K562 (cell line): ENCODE data around the gene PRDM12. TPM values are rescaled to one million over a fixed set of nuclear protein-coding genes. Genes with fewer than 3 reads are reported as not detected.
A peak's percentile ranks its signal among the peaks of the same experiment; 100 is the strongest.

Source experiments
- BCOR ChIP-seq: fragments of 450-650 bp; IDR thresholded peaks from 2 replicates; pipeline ENCODE4 v1.6.1; 2016
- CSDE1 ChIP-seq, 2 experiments: fragments of 450-650 bp; IDR thresholded peaks; 2 replicates each; pipeline ENCODE4 v1.6.1; 2016; ENCODE audit warnings: mild to moderate bottlenecking in 1 of 2
- DIDO1 ChIP-seq: fragments of 450-650 bp; IDR thresholded peaks from 2 replicates; pipeline ENCODE4 v1.6.1; 2016; ENCODE audit warnings: low read depth, missing biosample characterization, missing genetic modification characterization
- DMBX1 ChIP-seq: fragments of 250-450 bp; sonication (Bioruptor Pico); IDR thresholded peaks from 2 replicates; pipeline ENCODE4 v1.8.0; 2022; ENCODE audit warnings: inconsistent platforms, mild to moderate bottlenecking, moderate library complexity, borderline replicate concordance
- HDAC3 ChIP-seq: fragments of 450-650 bp; IDR thresholded peaks from 2 replicates; pipeline ENCODE4 v1.6.1; 2018; ENCODE audit warnings: borderline replicate concordance, mild to moderate bottlenecking, moderate library complexity; ENCODE audit not compliant: partially characterized antibody
- KDM2B ChIP-seq: fragments of 250-450 bp; sonication (Bioruptor Pico); IDR thresholded peaks from 2 replicates; pipeline ENCODE4 v1.8.0; 2021; ENCODE audit warnings: mild to moderate bottlenecking, moderate library complexity
- KLF10 ChIP-seq: fragments of 250-450 bp; sonication (Bioruptor Pico); IDR thresholded peaks from 2 replicates; pipeline ENCODE4 v1.6.1; 2021; ENCODE audit warnings: matching md5 sums
- OTX1 ChIP-seq: fragments of 450-650 bp; formaldehyde crosslinking; IDR thresholded peaks from 2 replicates; pipeline ENCODE4 v1.4.0; 2022; ENCODE audit warnings: mild to moderate bottlenecking
- RBM25 ChIP-seq: fragments of 200-400 bp; formaldehyde crosslinking; IDR thresholded peaks from 2 replicates; pipeline ENCODE4 v1.6.1; 2018; ENCODE audit warnings: low read length, low read depth, moderate library complexity; ENCODE audit not compliant: severe bottlenecking
- SAFB2 ChIP-seq: fragments of 200-400 bp; formaldehyde crosslinking; IDR thresholded peaks from 2 replicates; pipeline ENCODE4 v1.6.1; 2018; ENCODE audit warnings: borderline replicate concordance, low read length, low read depth, moderate library complexity; ENCODE audit not compliant: severe bottlenecking
- ZNF3 ChIP-seq: fragments of 250-450 bp; sonication (Bioruptor Pico); IDR thresholded peaks from 2 replicates; pipeline ENCODE4 v1.5.0; 2021; ENCODE audit warnings: mild to moderate bottlenecking, moderate library complexity
- ZNF444 ChIP-seq: fragments of 250-450 bp; sonication (Bioruptor Pico); IDR thresholded peaks from 2 replicates; pipeline ENCODE4 v1.4.0; 2020; ENCODE audit warnings: mild to moderate bottlenecking, moderate library complexity
- polyA plus RNA-seq, 8 experiments: library from polyadenylated mRNA; depleted of rRNA in 4 of 8; stranded (reverse) in 5 of 8; unstranded in 3 of 8; fragments of >200 nt; fragmentation: Nextera tagmentation in 2 of 8; fragmentation: Illumina TruSeq in 1 of 8; extraction: Ambion mirVana in 2 of 8; extraction: Trizol in 1 of 8; gene quantifications; 2 replicates each; pipeline versions ENCODE4 v1.2.1 to v1.2.3, GENCODE V29; 2011 to 2014; ENCODE audit warnings: inconsistent platforms in 1 of 8, missing spikeins in 1 of 8
- total RNA-seq, 7 experiments: library from RNA; depleted of rRNA in 6 of 7; stranded (reverse); fragments of >200 nt in 6 of 7; fragmentation: Illumina TruSeq in 2 of 7; extraction: Trizol in 2 of 7; gene quantifications; 2 replicates each; pipeline versions ENCODE4 v1.2.1 to v1.2.3, GENCODE V29; 2011 to 2021; ENCODE audit warnings: low replicate concordance in 1 of 7
- TF ChIP-seq, protein P1 (sequence below): fragments of 450-650 bp; IDR thresholded peaks from one replicate; pipeline ENCODE4 v1.6.1; 2018; ENCODE audit warnings: mild to moderate bottlenecking, moderate library complexity; ENCODE audit not compliant: partially characterized antibody
- TF ChIP-seq, protein P2 (sequence below): fragments of 450-650 bp; IDR thresholded peaks from 2 replicates; pipeline ENCODE4 v1.6.1; 2016; ENCODE audit warnings: missing biosample characterization, missing genetic modification characterization
- TF ChIP-seq, protein P3 (sequence below): fragments of 450-650 bp; formaldehyde crosslinking; conservative IDR thresholded peaks from 2 replicates; pipeline ENCODE4 v1.4.0; 2022; ENCODE audit warnings: mild to moderate bottlenecking, missing genetic modification characterization
- TF ChIP-seq, protein P4 (sequence below): fragments of 450-650 bp; formaldehyde crosslinking; IDR thresholded peaks from 2 replicates; pipeline ENCODE4 v1.4.0; 2020; ENCODE audit warnings: mild to moderate bottlenecking, moderate library complexity
- TF ChIP-seq, protein P5 (sequence below), 3 experiments: fragments of 200-800 bp in 1 of 3; fragments of 250-450 bp in 1 of 3; fragments of 450-650 bp in 1 of 3; sonication (Bioruptor Pico) in 1 of 3; sonication (Bioruptor generic) in 1 of 3; formaldehyde crosslinking in 1 of 3; IDR thresholded peaks; 2 replicates each; pipeline versions ENCODE4 v1.6.1 to v1.8.0; 2016 to 2022; ENCODE audit warnings: mild to moderate bottlenecking in 2 of 3, missing genetic modification characterization in 2 of 3, missing compliant biosample characterization in 1 of 3, moderate library complexity in 1 of 3

PRDM12 gene
- total and polyA plus RNA-seq, 9 of the 15 experiments (the other 6 are each of a cell fraction or from before 2014, with no cell fraction given), result 0.04 to 0.22 (median 0.07) TPM; not detected in 3

DNA sequence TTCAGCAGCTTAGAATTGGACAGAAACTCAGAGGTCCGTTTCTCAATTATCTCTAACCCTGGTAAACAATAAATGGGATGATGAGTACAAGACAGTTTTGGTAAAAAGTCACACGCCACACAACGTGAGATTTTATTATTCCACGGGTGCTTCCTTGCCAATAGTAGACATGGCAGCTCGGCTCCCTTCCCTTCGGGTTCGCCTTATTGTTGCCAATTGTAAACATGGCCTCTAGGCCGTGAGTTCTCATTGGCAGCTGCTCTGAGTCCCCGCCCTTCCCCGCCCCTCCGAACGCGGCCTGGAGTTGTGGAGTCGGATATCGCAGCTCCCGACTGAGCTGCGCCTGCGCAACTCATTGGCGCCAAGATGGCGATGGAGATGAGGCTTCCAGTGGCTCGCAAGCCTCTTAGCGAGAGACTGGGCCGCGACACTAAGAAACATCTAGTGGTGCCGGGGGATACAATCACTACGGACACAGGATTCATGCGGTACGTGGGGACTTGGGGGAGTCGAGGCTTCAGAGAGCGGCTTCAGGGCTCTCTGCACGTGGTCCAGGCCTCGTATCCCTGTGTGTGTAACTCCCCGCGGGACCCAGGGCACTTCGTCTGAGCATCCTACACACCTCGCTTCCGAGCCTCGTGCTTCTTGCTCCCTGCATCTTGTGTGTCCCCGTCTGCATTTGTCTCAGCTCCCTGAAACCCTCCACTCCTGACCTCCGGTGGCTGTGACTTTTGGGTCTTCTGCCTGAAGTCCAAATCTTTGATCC is 29.2 kb downstream of the PRDM12 start, which contains the start of gene EXOSC2 (continued):
- TF ChIP-seq, protein P1, sequence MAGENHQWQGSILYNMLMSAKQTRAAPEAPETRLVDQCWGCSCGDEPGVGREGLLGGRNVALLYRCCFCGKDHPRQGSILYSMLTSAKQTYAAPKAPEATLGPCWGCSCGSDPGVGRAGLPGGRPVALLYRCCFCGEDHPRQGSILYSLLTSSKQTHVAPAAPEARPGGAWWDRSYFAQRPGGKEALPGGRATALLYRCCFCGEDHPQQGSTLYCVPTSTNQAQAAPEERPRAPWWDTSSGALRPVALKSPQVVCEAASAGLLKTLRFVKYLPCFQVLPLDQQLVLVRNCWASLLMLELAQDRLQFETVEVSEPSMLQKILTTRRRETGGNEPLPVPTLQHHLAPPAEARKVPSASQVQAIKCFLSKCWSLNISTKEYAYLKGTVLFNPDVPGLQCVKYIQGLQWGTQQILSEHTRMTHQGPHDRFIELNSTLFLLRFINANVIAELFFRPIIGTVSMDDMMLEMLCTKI, result no peak
- TF ChIP-seq KLF10 (no peak), ZNF444 (CRISPR knock-in tag) (no peak), CSDE1 (IDR thresholded peaks at IDR 0.05) (peak in 1 of 2 experiments; percentile 58; a peak in 2 of 4 replicates), BCOR (no peak), OTX1 (CRISPR knock-in tag) (no peak), SAFB2 (no peak), RBM25 (peak; percentile 5), HDAC3 (no peak), ZNF3 (CRISPR knock-in tag) (no peak), DMBX1 (CRISPR knock-in tag) (no peak; the same call in 1 of the 2 replicates), DIDO1 (0 out of 2 replicates have a peak, but pooled peaks have one; percentile 42), KDM2B (CRISPR knock-in tag) (no peak)
- TF ChIP-seq, protein P2, sequence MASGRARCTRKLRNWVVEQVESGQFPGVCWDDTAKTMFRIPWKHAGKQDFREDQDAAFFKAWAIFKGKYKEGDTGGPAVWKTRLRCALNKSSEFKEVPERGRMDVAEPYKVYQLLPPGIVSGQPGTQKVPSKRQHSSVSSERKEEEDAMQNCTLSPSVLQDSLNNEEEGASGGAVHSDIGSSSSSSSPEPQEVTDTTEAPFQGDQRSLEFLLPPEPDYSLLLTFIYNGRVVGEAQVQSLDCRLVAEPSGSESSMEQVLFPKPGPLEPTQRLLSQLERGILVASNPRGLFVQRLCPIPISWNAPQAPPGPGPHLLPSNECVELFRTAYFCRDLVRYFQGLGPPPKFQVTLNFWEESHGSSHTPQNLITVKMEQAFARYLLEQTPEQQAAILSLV (tag), result no peak
- TF ChIP-seq, protein P3, sequence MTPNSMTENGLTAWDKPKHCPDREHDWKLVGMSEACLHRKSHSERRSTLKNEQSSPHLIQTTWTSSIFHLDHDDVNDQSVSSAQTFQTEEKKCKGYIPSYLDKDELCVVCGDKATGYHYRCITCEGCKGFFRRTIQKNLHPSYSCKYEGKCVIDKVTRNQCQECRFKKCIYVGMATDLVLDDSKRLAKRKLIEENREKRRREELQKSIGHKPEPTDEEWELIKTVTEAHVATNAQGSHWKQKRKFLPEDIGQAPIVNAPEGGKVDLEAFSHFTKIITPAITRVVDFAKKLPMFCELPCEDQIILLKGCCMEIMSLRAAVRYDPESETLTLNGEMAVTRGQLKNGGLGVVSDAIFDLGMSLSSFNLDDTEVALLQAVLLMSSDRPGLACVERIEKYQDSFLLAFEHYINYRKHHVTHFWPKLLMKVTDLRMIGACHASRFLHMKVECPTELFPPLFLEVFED (CRISPR knock-in tag), result 0 out of 2 replicates have a peak, but pooled peaks have one; percentile 69
- TF ChIP-seq, protein P4, sequence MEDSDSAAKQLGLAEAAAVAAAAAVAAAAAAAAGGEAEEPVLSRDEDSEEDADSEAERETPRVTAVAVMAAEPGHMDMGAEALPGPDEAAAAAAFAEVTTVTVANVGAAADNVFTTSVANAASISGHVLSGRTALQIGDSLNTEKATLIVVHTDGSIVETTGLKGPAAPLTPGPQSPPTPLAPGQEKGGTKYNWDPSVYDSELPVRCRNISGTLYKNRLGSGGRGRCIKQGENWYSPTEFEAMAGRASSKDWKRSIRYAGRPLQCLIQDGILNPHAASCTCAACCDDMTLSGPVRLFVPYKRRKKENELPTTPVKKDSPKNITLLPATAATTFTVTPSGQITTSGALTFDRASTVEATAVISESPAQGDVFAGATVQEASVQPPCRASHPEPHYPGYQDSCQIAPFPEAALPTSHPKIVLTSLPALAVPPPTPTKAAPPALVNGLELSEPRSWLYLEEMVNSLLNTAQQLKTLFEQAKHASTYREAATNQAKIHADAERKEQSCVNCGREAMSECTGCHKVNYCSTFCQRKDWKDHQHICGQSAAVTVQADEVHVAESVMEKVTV (CRISPR knock-in tag), result no peak
- TF ChIP-seq, protein P5, sequence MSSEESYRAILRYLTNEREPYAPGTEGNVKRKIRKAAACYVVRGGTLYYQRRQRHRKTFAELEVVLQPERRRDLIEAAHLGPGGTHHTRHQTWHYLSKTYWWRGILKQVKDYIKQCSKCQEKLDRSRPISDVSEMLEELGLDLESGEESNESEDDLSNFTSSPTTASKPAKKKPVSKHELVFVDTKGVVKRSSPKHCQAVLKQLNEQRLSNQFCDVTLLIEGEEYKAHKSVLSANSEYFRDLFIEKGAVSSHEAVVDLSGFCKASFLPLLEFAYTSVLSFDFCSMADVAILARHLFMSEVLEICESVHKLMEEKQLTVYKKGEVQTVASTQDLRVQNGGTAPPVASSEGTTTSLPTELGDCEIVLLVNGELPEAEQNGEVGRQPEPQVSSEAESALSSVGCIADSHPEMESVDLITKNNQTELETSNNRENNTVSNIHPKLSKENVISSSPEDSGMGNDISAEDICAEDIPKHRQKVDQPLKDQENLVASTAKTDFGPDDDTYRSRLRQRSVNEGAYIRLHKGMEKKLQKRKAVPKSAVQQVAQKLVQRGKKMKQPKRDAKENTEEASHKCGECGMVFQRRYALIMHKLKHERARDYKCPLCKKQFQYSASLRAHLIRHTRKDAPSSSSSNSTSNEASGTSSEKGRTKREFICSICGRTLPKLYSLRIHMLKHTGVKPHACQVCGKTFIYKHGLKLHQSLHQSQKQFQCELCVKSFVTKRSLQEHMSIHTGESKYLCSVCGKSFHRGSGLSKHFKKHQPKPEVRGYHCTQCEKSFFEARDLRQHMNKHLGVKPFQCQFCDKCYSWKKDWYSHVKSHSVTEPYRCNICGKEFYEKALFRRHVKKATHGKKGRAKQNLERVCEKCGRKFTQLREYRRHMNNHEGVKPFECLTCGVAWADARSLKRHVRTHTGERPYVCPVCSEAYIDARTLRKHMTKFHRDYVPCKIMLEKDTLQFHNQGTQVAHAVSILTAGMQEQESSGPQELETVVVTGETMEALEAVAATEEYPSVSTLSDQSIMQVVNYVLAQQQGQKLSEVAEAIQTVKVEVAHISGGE (CRISPR knock-in tag; IDR thresholded peaks at IDR 0.05), result no peak
